ENCODE data around the gene DHODH.
"Not testable (repeated sequence)": the region's sequence is repeated elsewhere in the genome, so short reads cannot be mapped to it uniquely, and the experiment has no call there.

The DHODH gene

DNA sequence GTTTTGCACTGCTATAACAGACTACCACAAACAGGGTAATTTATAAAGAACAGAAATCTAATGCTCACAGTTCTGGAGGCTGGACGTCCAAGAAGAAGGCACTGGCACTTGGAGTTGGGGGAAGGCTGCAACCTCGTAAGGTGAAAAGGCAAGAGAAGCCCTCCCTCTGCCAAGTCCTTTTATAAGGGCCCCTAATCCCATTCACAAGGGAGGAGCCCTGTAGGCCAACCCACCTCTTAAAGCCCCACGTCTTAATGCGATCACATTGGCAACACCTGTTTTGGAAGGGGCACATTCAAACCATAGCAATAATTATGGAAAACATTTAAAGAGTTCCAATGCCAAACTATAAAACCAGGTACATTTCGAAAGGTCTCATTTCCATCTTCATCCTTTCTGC lies 13.5 kb upstream of the DHODH start:
- no peaks in the 10 kb centered on the region for H3F3A ChIP-seq (ENCODE audit: insufficient read depth)
- no peak for TF ChIP-seq EZH2phosphoT487 (conservative IDR thresholded peaks at IDR 0.05; ENCODE audit: low read length)
- TF ChIP-seq, protein P1, sequence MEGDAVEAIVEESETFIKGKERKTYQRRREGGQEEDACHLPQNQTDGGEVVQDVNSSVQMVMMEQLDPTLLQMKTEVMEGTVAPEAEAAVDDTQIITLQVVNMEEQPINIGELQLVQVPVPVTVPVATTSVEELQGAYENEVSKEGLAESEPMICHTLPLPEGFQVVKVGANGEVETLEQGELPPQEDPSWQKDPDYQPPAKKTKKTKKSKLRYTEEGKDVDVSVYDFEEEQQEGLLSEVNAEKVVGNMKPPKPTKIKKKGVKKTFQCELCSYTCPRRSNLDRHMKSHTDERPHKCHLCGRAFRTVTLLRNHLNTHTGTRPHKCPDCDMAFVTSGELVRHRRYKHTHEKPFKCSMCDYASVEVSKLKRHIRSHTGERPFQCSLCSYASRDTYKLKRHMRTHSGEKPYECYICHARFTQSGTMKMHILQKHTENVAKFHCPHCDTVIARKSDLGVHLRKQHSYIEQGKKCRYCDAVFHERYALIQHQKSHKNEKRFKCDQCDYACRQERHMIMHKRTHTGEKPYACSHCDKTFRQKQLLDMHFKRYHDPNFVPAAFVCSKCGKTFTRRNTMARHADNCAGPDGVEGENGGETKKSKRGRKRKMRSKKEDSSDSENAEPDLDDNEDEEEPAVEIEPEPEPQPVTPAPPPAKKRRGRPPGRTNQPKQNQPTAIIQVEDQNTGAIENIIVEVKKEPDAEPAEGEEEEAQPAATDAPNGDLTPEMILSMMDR (IDR thresholded peaks at IDR 0.05; ENCODE audit: insufficient read depth, low read length, poor library complexity, severe bottlenecking): no peak
- no peak overlapping the region for H3K27ac ChIP-seq (ENCODE audit: low read depth, low read length)
- H3K9me2 ChIP-seq (replicated peaks; ENCODE audit: insufficient read depth, low read length): no peaks in the 10 kb centered on the region
- H3K4me3 ChIP-seq (ENCODE audit: insufficient read depth, low read length, poor library complexity, severe bottlenecking): no peak overlapping the region
- no peak overlapping the region for H2AFZ ChIP-seq (ENCODE audit: low read depth, low read length, severe bottlenecking)
- no peak overlapping the region for H3K9ac ChIP-seq (ENCODE audit: low read length)
- no peaks in the 10 kb centered on the region for H3K27me3 ChIP-seq (ENCODE audit: low read length)
- H3K4me2 ChIP-seq (ENCODE audit: low read depth, low read length, poor library complexity, severe bottlenecking): no peak overlapping the region
- no peaks in the 10 kb centered on the region for H4K20me1 ChIP-seq (ENCODE audit: low read depth, low read length)
- no peaks in the 10 kb centered on the region for H3K79me2 ChIP-seq (ENCODE audit: insufficient read depth, low read length)
- H3K9me3 ChIP-seq (ENCODE audit: insufficient read depth, low read length): no peaks in the 10 kb centered on the region
- H3K36me3 ChIP-seq (ENCODE audit: low read length): no peaks in the 10 kb centered on the region

GRCh38 chr16:71997578-71997977 lies 11.0 kb upstream of the DHODH start:
- not testable (repeated sequence) for H3K9ac ChIP-seq (ENCODE audit: low read length); H2AFZ ChIP-seq (ENCODE audit: low read depth, low read length, severe bottlenecking); H3K9me3 ChIP-seq (ENCODE audit: insufficient read depth, low read length); H3K27me3 ChIP-seq (ENCODE audit: low read length); H3K9me2 ChIP-seq (replicated peaks; ENCODE audit: insufficient read depth, low read length); H3F3A ChIP-seq (ENCODE audit: insufficient read depth); H3K79me2 ChIP-seq (ENCODE audit: insufficient read depth, low read length); H3K4me2 ChIP-seq (ENCODE audit: low read depth, low read length, poor library complexity, severe bottlenecking); H3K27ac ChIP-seq (ENCODE audit: low read depth, low read length); H3K36me3 ChIP-seq (ENCODE audit: low read length); H3K4me3 ChIP-seq (ENCODE audit: insufficient read depth, low read length, poor library complexity, severe bottlenecking); H4K20me1 ChIP-seq (ENCODE audit: low read depth, low read length)

- H3K4me3 ChIP-seq (ENCODE audit: insufficient read depth, low read length, poor library complexity, severe bottlenecking): no peak overlapping the region
- no peaks in the 10 kb centered on the region for H3K9me2 ChIP-seq (replicated peaks; ENCODE audit: insufficient read depth, low read length)
- H4K20me1 ChIP-seq (ENCODE audit: low read depth, low read length): no peaks in the 10 kb centered on the region
- no peak overlapping the region for H2AFZ ChIP-seq (ENCODE audit: low read depth, low read length, severe bottlenecking)
- no peaks in the 10 kb centered on the region for H3K36me3 ChIP-seq (ENCODE audit: low read length)
- no peaks in the 10 kb centered on the region for H3K9me3 ChIP-seq (ENCODE audit: insufficient read depth, low read length)
- no peaks in the 10 kb centered on the region for H3K27me3 ChIP-seq (ENCODE audit: low read length)
- no peak for TF ChIP-seq EZH2phosphoT487 (conservative IDR thresholded peaks at IDR 0.05; ENCODE audit: low read length)
- TF ChIP-seq, protein P1 (IDR thresholded peaks at IDR 0.05; ENCODE audit: insufficient read depth, low read length, poor library complexity, severe bottlenecking): no peak
- H3F3A ChIP-seq (ENCODE audit: insufficient read depth): no peaks in the 10 kb centered on the region
- H3K4me2 ChIP-seq (ENCODE audit: low read depth, low read length, poor library complexity, severe bottlenecking): no peak overlapping the region
- no peak overlapping the region for H3K27ac ChIP-seq (ENCODE audit: low read depth, low read length)
- no peaks in the 10 kb centered on the region for H3K79me2 ChIP-seq (ENCODE audit: insufficient read depth, low read length)
- H3K9ac ChIP-seq (ENCODE audit: low read length): no peak overlapping the region
Observed at GRCh38 chr16:72001180-72001874, 7.2 kb upstream of the DHODH start.

GRCh38 chr16:72002619-72003018 lies 5.9 kb upstream of the DHODH start:
- H3K9me2 ChIP-seq (replicated peaks; ENCODE audit: insufficient read depth, low read length): no peaks in the 10 kb centered on the region
- no peaks in the 10 kb centered on the region for H4K20me1 ChIP-seq (ENCODE audit: low read depth, low read length)
- no peak overlapping the region for H3K27ac ChIP-seq (ENCODE audit: low read depth, low read length)
- H2AFZ ChIP-seq (ENCODE audit: low read depth, low read length, severe bottlenecking): no peak overlapping the region
- H3F3A ChIP-seq (ENCODE audit: insufficient read depth): no peaks in the 10 kb centered on the region
- no peak overlapping the region for H3K4me3 ChIP-seq (ENCODE audit: insufficient read depth, low read length, poor library complexity, severe bottlenecking)
- no peaks in the 10 kb centered on the region for H3K9me3 ChIP-seq (ENCODE audit: insufficient read depth, low read length)
- H3K9ac ChIP-seq (ENCODE audit: low read length): no peak overlapping the region
- TF ChIP-seq, protein P1 (IDR thresholded peaks at IDR 0.05; ENCODE audit: insufficient read depth, low read length, poor library complexity, severe bottlenecking): no peak
- TF ChIP-seq EZH2phosphoT487 (conservative IDR thresholded peaks at IDR 0.05; ENCODE audit: low read length): no peak
- no peak overlapping the region for H3K4me2 ChIP-seq (ENCODE audit: low read depth, low read length, poor library complexity, severe bottlenecking)
- no peaks in the 10 kb centered on the region for H3K79me2 ChIP-seq (ENCODE audit: insufficient read depth, low read length)
- H3K36me3 ChIP-seq (ENCODE audit: low read length): no peaks in the 10 kb centered on the region
- H3K27me3 ChIP-seq (ENCODE audit: low read length): no peaks in the 10 kb centered on the region

GRCh38 chr16:72008065-72008423 lies 500 bp upstream of the DHODH start:
- H3K9me3 ChIP-seq (ENCODE audit: insufficient read depth, low read length); H3F3A ChIP-seq (ENCODE audit: insufficient read depth); H3K9me2 ChIP-seq (replicated peaks; ENCODE audit: insufficient read depth, low read length); H3K36me3 ChIP-seq (ENCODE audit: low read length); H3K79me2 ChIP-seq (ENCODE audit: insufficient read depth, low read length); H3K27me3 ChIP-seq (ENCODE audit: low read length); H4K20me1 ChIP-seq (ENCODE audit: low read depth, low read length): not testable (repeated sequence)
- peak overlapping the region; percentile 42 for H3K4me3 ChIP-seq (ENCODE audit: insufficient read depth, low read length, poor library complexity, severe bottlenecking)
- H3K9ac ChIP-seq (ENCODE audit: low read length): peak overlapping the region; percentile 34; the same call in 1 of the 2 replicates
- H2AFZ ChIP-seq (ENCODE audit: low read depth, low read length, severe bottlenecking): peak overlapping the region; percentile 73
- peak overlapping the region; percentile 48; the same call in 1 of the 2 replicates for H3K27ac ChIP-seq (ENCODE audit: low read depth, low read length)
- peak overlapping the region; percentile 93 for H3K4me2 ChIP-seq (ENCODE audit: low read depth, low read length, poor library complexity, severe bottlenecking)

All from SU-DHL-6 (cell line).